ENCODE data around the gene IRAK2.
"Not testable (repeated sequence)": the region's sequence is repeated elsewhere in the genome, so short reads cannot be mapped to it uniquely, and the experiment has no call there.

DNA sequence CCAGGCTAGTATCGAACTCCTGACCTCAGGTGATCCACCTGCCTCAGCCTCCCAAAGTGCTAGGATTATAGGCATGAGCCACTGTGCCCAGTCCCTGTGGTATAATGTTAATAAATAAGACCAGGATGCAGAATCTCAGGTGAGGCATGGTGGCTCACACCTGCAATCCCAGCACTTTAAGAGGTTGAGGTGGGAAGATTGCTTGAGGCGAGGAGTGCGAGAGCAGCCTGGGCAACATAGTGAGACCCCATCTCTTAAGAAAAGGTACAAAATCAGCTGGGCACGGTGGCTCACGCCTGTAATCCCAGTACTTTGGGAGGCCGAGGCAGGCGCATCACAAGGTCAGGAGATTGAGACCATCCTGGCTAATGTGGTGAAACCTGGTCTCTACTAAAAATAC, 10.6 kb downstream of the IRAK2 start:
- not testable (repeated sequence) for TF ChIP-seq POLR2A (IDR thresholded peaks at IDR 0.05)
- TF ChIP-seq, protein P1, sequence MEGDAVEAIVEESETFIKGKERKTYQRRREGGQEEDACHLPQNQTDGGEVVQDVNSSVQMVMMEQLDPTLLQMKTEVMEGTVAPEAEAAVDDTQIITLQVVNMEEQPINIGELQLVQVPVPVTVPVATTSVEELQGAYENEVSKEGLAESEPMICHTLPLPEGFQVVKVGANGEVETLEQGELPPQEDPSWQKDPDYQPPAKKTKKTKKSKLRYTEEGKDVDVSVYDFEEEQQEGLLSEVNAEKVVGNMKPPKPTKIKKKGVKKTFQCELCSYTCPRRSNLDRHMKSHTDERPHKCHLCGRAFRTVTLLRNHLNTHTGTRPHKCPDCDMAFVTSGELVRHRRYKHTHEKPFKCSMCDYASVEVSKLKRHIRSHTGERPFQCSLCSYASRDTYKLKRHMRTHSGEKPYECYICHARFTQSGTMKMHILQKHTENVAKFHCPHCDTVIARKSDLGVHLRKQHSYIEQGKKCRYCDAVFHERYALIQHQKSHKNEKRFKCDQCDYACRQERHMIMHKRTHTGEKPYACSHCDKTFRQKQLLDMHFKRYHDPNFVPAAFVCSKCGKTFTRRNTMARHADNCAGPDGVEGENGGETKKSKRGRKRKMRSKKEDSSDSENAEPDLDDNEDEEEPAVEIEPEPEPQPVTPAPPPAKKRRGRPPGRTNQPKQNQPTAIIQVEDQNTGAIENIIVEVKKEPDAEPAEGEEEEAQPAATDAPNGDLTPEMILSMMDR (IDR thresholded peaks at IDR 0.05): not testable (repeated sequence)
